Stimulated activated CD8-positive, alpha-beta memory T cell treated with anti-CD3 and anti-CD28 coated beads, Interleukin-12 subunit alpha, Interleukin-12 subunit beta, amount 100 ng/mL, for 1 hour (primary cell): ENCODE results near the gene BCL7A.
"Not testable (repeated sequence)": the region's sequence is repeated elsewhere in the genome, so short reads cannot be mapped to it uniquely, and the experiment has no call there.

ENCODE experiments used
- DNase-seq: peaks from one replicate; pipeline ENCODE4 v3.0.0-alpha.2; 2020; ENCODE audit warnings: low read depth

The BCL7A gene

GRCh38 chr12:122096014-122096413 lies 74.3 kb downstream of the BCL7A start:
- no peak for DNase-seq

GRCh38 chr12:122096591-122097149 lies 75.0 kb downstream of the BCL7A start:
- no peak for DNase-seq

GRCh38 chr12:122097584-122097926 lies 75.9 kb downstream of the BCL7A start:
- no peak for DNase-seq

GRCh38 chr12:122097927-122098756 lies 76.5 kb downstream of the BCL7A start:
- no peak for DNase-seq

- no peak for DNase-seq
Measured at GRCh38 chr12:122099280-122099749, 77.6 kb downstream of the BCL7A start.

GRCh38 chr12:122099856-122100255 lies 78.2 kb downstream of the BCL7A start:
- DNase-seq, result no peak

GRCh38 chr12:122100568-122100967 lies 78.9 kb downstream of the BCL7A start:
- no peak for DNase-seq

- DNase-seq, result no peak
Measured at GRCh38 chr12:122102331-122102730, 80.6 kb downstream of the BCL7A start.

GRCh38 chr12:122104844-122105243 lies 83.2 kb downstream of the BCL7A start:
- no peak for DNase-seq

- DNase-seq, result not testable (repeated sequence)
Measured at GRCh38 chr12:122105496-122105895, 83.8 kb downstream of the BCL7A start.

- no peak for DNase-seq
Measured at GRCh38 chr12:122106843-122107242, 85.2 kb downstream of the BCL7A start.

GRCh38 chr12:122107261-122107660 lies 85.6 kb downstream of the BCL7A start:
- DNase-seq, result no peak

GRCh38 chr12:122111089-122111641 lies 89.5 kb downstream of the BCL7A start:
- DNase-seq, result no peak
